HG02571 (cell line): ENCODE results near the gene TEAD2.
"Not testable (repeated sequence)": the region's sequence is repeated elsewhere in the genome, so short reads cannot be mapped to it uniquely, and the experiment has no call there.

Experiments used
- ATAC-seq: cut with Tn5 transposase; IDR thresholded peaks from one replicate; pipeline ENCODE4 v1.9.1; 2021; ENCODE audit warnings: mild to moderate bottlenecking, moderate library complexity; ENCODE audit not compliant: unreplicated experiment

Gene TEAD2

GRCh38 chr19:49333811-49334288 is 28.4 kb downstream of the TEAD2 start:
- no peak for ATAC-seq

- no peak for ATAC-seq
Measured at GRCh38 chr19:49333418-49333805, 28.8 kb downstream of the TEAD2 start.

GRCh38 chr19:49332691-49333417 is 29.4 kb downstream of the TEAD2 start:
- ATAC-seq, result not testable (repeated sequence)

- ATAC-seq, result no peak
Measured at GRCh38 chr19:49331616-49332055, 30.6 kb downstream of the TEAD2 start.

- ATAC-seq, result not testable (repeated sequence)
Measured at GRCh38 chr19:49331187-49331586, 31.0 kb downstream of the TEAD2 start.

- no peak for ATAC-seq
Measured at GRCh38 chr19:49328741-49329140, 33.5 kb downstream of the TEAD2 start.

- no peak for ATAC-seq
Measured at GRCh38 chr19:49327878-49328544, 34.2 kb downstream of the TEAD2 start.

GRCh38 chr19:49326165-49326704 is 36.0 kb downstream of the TEAD2 start:
- no peak for ATAC-seq

GRCh38 chr19:49325756-49326155 is 36.5 kb downstream of the TEAD2 start:
- ATAC-seq, result not testable (repeated sequence)

- no peak for ATAC-seq
Measured at GRCh38 chr19:49324801-49325576, 37.2 kb downstream of the TEAD2 start, which contains the start of gene SLC6A16. Gene SLC6A16 (minus strand): TSS chr19:49325191. CDS start chr19:49311347, 13,844 bp downstream.

- no peak for ATAC-seq
Measured at GRCh38 chr19:49318296-49318695, 43.9 kb downstream of the TEAD2 start.

- no peak for ATAC-seq
Measured at GRCh38 chr19:49316284-49316683, 45.9 kb downstream of the TEAD2 start.

- no peak for ATAC-seq
Measured at GRCh38 chr19:49315111-49315510, 47.1 kb downstream of the TEAD2 start.

GRCh38 chr19:49309087-49309486 is 53.1 kb downstream of the TEAD2 start:
- no peak for ATAC-seq

GRCh38 chr19:49306734-49307133 is 55.5 kb downstream of the TEAD2 start:
- not testable (repeated sequence) for ATAC-seq

- no peak for ATAC-seq
Measured at GRCh38 chr19:49301866-49302252, 60.4 kb downstream of the TEAD2 start.

GRCh38 chr19:49301165-49301865 is 60.9 kb downstream of the TEAD2 start:
- no peak for ATAC-seq

- ATAC-seq, result not testable (repeated sequence)
Measured at GRCh38 chr19:49298653-49299052, 63.6 kb downstream of the TEAD2 start.

GRCh38 chr19:49297403-49297802 is 64.8 kb downstream of the TEAD2 start:
- ATAC-seq, result no peak

GRCh38 chr19:49295208-49295880 is 66.9 kb downstream of the TEAD2 start:
- no peak for ATAC-seq
